Lower lobe of right lung (tissue), 2 donors: ENCODE results near the gene OSBPL7. TPM values are rescaled to one million over a fixed set of nuclear protein-coding genes. Genes with fewer than 3 reads are reported as not detected.

Source experiments
- ATAC-seq, 2 donors: fragments of 200-7000 bp; cut with Tn5 transposase; one replicate each; pipeline ENCODE4 v1.9.1; 2020 to 2022; ENCODE audit warnings: mild to moderate bottlenecking in 2 of 2, moderate library complexity in 2 of 2
- DNase-seq: peaks from one replicate; pipeline ENCODE4 v3.0.0-alpha.2; 2020
- H3K27ac ChIP-seq: fragments of 200-600 bp; one replicate; pipeline ENCODE4 v1.8.0; 2022
- H3K27me3 ChIP-seq: fragments of 200-600 bp; one replicate; pipeline ENCODE4 v1.8.0; 2022; ENCODE audit warnings: low read depth
- H3K36me3 ChIP-seq: fragments of 200-600 bp; one replicate; pipeline ENCODE4 v1.8.0; 2022; ENCODE audit warnings: mild to moderate bottlenecking
- H3K4me1 ChIP-seq: fragments of 200-600 bp; one replicate; pipeline ENCODE4 v1.8.0; 2022
- H3K4me3 ChIP-seq: fragments of 200-600 bp; one replicate; pipeline ENCODE4 v1.8.0; 2022; ENCODE audit warnings: mild to moderate bottlenecking
- H3K9me3 ChIP-seq: fragments of 200-600 bp; one replicate; pipeline ENCODE4 v1.8.0; 2022
- CTCF ChIP-seq: fragments of 200-600 bp; IDR thresholded peaks from one replicate; pipeline ENCODE4 v1.8.0; 2022; ENCODE audit warnings: antibody characterized with exemption, mild to moderate bottlenecking
- intact Hi-C: fragments of 100-400 bp; cut with DNase I; formaldehyde crosslinking; loops from one replicate; pipeline ENCODE4 v1.11.0; 2022
- total RNA-seq: library from RNA; stranded (reverse); fragmentation: NEBNext Ultra II Directional; extraction: Animal tissue kit (Norgen Biotek cat#: 25700); gene quantifications from one replicate; pipeline ENCODE4 v1.2.1, GENCODE V29; 2021
- donor health status: DM: no; HTN: yes; CAD: no; lungs with severe emphysema.

Gene OSBPL7
- total RNA-seq, 1 donor from 2014 or later = 15.0 TPM

GRCh38 chr17:47867813-47868533 lies 46.4 kb upstream of the OSBPL7 start:
- Histone ChIP-seq H3K9me3 (no peaks in the 10 kb centered on the region), H3K4me1 (peaks cover 9% of the 10 kb centered on the region), H3K27ac (no peak overlapping the region), H3K27me3 (peaks cover 15% of the 10 kb centered on the region), H3K36me3 (no peaks in the 10 kb centered on the region), H3K4me3 (no peak overlapping the region)
- ATAC-seq = no peak
- intact Hi-C loops = no loop called here
- no peak for DNase-seq
- no peak for TF ChIP-seq CTCF

GRCh38 chr17:47866941-47867340 lies 45.3 kb upstream of the OSBPL7 start:
- Histone ChIP-seq H3K27ac (no peak overlapping the region), H3K36me3 (no peaks in the 10 kb centered on the region), H3K27me3 (peaks cover 5% of the 10 kb centered on the region), H3K4me3 (no peak overlapping the region), H3K4me1 (peaks cover 8% of the 10 kb centered on the region), H3K9me3 (no peaks in the 10 kb centered on the region)
- ATAC-seq (no peak), DNase-seq (no peak)
- intact Hi-C loops = no loop called here
- no peak for TF ChIP-seq CTCF

DNA sequence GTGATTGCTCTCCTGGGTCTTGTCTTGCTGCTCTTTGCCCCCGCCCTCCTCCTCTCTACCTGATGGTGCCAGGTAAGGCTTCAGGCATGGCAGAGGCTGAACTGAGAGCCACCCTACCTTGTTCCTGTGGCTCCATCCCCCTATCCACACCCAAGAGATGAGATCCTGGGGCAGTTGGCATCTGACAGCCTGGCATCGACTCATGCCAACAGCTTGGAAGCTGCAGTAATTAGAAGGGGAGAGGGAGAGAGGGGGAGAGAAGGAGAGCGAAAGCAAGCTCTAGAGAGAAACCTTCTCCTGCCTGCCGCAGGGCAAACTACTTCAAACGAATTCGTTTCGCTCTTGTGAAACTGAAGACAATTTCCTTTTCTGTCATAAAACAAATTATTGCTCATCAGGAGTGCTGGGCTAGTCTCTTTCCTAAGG lies 43.2 kb upstream of the OSBPL7 start:
- ATAC-seq (no peak), DNase-seq (no peak)
- Histone ChIP-seq H3K27me3 (no peaks in the 10 kb centered on the region), H3K27ac (no peak overlapping the region), H3K9me3 (no peaks in the 10 kb centered on the region), H3K4me3 (no peak overlapping the region), H3K36me3 (no peaks in the 10 kb centered on the region), H3K4me1 (peaks cover 8% of the 10 kb centered on the region)
- intact Hi-C loops = no loop called here
- no peak for TF ChIP-seq CTCF

GRCh38 chr17:47862621-47863440 lies 41.2 kb upstream of the OSBPL7 start:
- H3K27ac ChIP-seq = no peak overlapping the region

DNA sequence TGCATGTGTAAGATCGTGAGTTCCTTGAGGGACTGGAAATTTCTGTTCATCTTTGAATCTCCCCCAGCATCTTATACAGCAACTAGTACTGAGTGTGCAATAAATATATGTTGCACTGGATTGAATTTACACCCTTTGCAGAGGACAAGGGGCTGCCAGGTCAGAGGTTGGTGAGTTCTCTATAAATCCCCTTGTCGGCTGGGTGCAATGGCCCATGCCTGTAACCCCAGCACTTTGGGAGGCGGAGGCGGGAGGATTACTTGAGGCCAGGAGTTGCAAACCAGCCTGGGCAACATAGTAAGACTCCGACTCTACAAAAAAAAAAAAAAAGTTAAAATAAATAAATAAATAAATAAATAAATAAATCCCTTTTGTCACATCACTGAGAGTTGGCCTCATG lies 38.8 kb upstream of the OSBPL7 start:
- Histone ChIP-seq H3K4me1 (peaks cover 8% of the 10 kb centered on the region), H3K36me3 (no peaks in the 10 kb centered on the region), H3K4me3 (no peak overlapping the region), H3K27me3 (peaks cover 4% of the 10 kb centered on the region), H3K27ac (no peak overlapping the region), H3K9me3 (no peaks in the 10 kb centered on the region)
- ATAC-seq (no peak), DNase-seq (no peak)
- intact Hi-C loops = no loop called here
- no peak for TF ChIP-seq CTCF

More at GRCh38 chr17:47862621-47863440, 41.2 kb upstream of the OSBPL7 start:
- Histone ChIP-seq H3K9me3 (no peaks in the 10 kb centered on the region), H3K4me1 (peaks cover 8% of the 10 kb centered on the region), H3K4me3 (no peak overlapping the region), H3K27me3 (no peaks in the 10 kb centered on the region), H3K36me3 (no peaks in the 10 kb centered on the region)
- intact Hi-C loops = no loop called here
- no peak for TF ChIP-seq CTCF
- ATAC-seq (peak in 1 of 2 donors; percentile 7), DNase-seq (no peak)
